NCI-H1417 (cell line): ENCODE measurements around the gene CABYR.

Experiments used
- DNase-seq, 3 experiments: peaks; one replicate each; lab custom pipeline; 2025; lab: John Stamatoyannopoulos, UW

Gene CABYR

GRCh38 chr18:24189664-24190346, 50.9 kb downstream of the CABYR start:
- DNase-seq: no peak

GRCh38 chr18:24190590-24190989, 51.7 kb downstream of the CABYR start:
- no peak for DNase-seq

DNA sequence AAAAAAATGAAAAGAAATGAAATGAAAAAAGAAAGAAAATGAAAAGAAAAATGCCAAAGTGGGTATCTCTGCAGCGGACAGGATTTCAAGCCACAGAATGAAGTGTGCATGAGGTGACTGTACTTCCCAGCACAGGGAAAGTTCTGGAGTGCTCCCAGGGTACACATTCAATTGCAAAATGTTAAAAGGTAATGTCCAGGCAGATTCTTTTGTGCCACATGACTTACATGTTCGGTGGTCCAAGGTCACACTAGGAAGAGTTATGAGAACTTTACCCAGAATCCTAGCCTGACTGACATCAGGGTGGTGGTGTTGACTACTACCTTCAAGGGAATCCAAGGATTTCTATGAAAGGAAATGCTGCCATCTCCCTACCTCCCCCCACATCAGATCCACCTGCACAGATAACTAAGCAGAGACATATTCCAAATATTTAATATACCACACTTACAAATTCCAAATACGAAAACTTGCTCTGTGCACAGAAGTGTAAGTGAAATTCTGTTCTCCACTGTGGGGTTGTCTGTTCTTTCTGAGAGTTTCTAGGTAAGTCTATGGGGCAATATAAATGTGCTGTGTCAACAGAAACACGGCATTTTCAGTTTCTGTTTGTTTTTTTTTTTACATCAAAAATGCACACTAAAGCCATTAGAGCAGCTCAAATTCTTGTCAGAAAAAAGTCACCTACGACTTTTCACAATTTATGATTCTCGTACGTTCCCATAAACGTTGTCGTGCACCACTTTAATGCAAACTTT, 56.6 kb downstream of the CABYR start:
- DNase-seq: no peak

DNA sequence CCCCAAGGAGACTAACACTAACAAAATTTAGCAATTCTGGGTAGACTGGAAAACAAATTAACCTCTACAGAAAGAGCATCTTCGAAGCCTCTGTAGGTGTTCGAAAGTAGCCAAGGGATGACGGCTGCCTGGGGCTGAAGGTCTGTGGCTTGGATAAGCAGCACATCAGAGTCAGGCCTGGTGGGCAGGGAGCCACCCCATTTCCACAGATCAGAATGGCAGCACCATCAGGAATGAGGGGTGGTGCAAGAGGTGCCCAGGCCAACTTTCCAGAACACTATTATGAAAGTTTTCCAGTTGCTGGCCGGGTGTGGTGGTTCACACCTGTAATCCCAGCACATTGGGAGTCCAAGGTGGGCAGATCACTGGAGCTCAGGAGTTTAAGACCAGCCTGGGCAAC, 57.9 kb downstream of the CABYR start:
- no peak for DNase-seq

DNA sequence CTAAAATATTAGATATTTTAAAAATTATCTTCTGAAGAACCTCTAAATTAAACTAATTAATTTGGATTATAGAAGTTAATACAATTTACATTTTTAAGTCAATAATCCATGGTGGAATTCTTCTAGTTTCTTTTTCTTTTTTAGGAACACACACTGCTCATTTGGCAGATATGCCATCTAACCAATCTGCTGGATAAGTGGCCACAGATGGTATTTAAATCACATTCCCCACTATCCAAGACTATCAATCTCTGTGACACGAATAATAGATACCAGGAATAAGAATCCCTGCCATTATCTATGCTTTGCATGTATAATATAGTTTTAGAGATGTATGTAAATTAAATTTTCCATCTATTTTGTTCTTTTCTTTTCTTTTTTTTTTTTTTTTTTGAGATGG, 58.5 kb downstream of the CABYR start:
- no peak for DNase-seq

DNA sequence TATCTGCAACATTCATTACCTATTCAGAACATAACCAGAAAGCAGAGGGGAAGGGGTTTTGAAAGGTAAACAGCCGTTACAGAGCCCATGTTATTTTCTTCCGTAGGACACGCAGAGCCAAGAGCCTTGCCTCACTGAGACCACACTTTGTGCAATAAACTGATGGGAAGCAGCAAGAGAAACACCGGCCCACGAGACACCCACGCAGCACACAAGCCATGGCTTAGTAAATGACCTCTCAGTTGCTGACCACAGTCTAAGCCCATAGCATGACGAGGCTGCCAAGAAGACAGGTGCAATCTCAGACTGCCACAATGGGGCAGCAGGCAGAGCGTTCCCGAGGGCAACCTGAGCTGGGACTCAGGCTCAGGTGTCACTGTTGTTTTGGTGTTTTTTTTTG, 59.6 kb downstream of the CABYR start:
- no peak for DNase-seq

GRCh38 chr18:24199372-24199962, 60.6 kb downstream of the CABYR start:
- DNase-seq: no peak

DNA sequence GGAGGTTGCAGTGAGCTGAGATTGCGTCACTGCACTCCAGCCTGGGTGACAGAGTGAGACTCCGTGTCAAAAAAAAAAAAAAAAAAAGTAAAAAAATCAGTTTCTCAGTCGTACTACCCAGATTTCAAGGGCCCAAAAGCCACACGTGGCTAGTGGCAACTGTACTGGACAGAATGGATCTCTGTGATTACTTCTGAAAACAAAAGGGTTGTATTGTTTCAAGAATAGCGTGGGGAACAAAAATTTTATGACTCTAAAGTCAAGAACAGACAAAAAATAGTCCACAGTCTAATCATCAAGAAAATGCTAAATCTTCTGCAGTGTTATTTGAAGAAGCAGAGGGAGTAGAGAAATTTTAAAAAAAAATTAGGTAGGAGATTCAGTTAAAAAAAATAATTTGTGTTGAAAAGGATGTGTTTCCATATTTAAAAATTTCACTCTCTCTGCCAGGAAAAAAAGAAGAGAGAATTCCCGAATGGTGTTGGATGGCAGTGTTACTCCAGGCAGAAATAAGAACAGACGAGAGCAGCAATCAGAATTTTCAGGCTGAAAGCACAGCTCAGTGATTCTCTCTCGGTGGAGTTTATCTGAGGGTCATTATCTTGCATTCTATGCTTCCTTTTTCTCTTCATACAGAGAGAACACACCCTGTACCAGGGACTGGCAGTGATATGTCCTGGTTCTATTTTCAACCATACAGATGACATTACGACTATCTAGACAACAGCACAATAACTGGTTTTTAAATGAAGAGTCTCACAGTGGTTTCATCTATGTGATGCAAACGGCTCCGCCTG, 61.8 kb downstream of the CABYR start:
- no peak for DNase-seq

DNA sequence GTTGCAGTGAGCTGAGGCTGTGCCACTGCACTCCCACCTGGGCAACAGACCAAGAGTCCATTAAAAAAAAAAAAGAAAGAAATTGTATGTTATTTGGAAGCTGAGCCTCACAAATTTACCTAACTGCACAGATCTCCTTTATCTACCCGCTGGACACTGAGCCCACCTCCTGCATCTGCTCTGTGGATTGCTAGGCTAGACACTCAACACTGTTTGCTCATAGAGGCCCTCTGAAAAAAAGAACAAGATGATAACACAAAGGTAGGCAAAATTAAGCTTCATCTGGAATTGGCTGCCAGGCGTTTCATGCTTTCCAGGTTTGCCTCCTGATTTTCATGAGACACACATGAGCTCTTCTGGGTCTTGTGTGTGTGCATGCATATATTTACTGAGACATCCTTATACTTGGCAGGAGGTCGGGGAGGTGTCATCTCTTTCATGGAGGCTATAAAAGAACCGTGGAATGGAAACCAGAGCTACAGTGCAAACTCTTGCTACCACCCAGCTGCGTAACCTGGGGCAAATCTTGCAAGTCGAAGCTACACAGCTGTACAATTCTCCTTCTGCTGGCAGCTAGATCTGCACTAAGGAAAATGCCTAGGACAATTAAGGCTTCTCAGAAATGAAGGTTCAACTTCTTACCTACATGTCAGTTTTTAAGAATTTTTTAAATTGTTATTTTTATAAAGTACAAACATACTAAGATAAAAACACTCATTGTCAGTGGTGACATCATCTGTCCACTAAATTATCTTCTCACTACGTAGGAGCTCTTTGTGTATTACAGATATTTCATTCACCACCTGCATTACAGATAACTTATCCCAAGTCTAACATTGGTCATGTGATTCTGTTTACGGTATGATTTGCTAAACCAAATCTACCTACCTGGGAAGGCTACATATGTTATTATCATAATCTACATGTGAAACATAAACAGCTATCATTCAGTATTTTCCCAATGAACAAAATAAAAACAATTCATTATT, 63.1 kb downstream of the CABYR start:
- DNase-seq: no peak

DNA sequence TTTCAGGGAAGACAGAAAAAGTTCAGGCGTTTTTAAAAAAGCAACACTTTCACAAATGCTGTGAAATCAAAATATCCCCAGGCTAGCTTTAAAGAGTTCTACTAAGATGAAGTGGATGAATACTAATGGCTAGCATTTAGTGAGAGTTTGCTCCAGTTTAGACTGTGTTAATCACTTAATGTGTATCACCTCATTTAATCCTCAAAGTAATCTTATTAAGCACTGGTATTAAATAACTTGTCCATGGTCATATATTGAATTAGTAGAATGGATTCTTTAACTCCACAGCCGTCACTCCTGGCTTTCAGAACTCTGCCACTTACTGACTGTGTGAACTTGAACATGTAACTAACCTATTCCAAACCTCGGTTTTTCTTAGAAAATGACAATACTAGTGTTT, 66.0 kb downstream of the CABYR start:
- DNase-seq: no peak

DNA sequence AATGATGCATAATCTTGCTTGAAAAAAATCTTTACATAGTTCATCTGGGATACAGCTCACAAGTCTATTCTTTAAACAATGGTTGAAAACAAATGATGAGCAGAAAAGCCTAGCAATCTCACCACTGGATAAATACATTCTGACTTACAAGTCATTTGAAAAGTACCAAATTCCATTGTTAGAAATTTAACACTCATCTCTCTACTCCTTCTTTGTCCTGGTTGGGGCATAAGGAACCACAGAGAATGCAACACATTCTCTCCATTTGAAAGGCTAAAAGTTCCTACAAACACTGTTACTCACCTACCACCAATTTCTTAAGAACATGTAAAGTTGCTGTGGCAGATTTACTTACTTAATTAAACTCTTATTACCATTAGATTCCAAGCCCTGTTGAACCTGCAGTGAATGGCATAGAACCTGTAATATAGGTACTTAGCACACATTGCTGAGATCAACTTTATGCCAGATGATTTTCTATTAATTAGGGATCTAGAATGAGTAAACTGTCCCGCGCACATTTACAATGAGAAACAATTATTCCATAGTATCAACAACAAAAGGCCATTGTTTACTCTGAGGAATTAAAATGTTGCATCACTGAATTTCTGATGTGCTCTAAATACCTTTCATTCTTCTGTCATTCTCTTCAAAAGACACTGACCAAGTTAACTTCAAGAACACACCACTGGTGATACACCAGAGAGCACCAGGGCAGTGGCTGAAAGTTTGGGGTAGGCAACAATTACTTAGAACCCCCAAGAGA, 69.6 kb downstream of the CABYR start:
- peak in 1 of 3 experiments; percentile 12 for DNase-seq

DNA sequence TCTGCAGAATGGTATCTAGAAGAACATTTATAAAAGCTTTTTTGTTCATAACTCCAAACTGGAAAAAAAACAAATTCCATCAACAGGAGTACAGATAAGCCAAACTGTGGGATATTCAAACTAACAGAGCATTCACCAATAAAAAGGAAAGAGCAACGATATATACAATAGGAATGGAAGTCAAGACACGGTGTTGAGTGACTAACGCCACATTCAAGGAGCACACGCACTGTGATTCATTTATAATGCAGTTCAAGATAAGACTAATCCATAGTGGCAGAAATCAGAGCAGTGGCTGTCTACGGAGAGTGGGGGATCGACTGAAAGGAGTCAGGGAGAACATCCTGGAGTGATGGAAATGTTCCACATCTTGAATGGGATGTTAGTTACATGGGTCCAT, 70.7 kb downstream of the CABYR start:
- no peak for DNase-seq
